GM19438 (cell line): ENCODE measurements around the gene COL1A2.

Source experiments
- ATAC-seq: cut with Tn5 transposase; IDR thresholded peaks from one replicate; pipeline ENCODE4 v1.9.1; 2021; ENCODE audit warnings: low read depth; ENCODE audit not compliant: unreplicated experiment

Gene COL1A2

DNA sequence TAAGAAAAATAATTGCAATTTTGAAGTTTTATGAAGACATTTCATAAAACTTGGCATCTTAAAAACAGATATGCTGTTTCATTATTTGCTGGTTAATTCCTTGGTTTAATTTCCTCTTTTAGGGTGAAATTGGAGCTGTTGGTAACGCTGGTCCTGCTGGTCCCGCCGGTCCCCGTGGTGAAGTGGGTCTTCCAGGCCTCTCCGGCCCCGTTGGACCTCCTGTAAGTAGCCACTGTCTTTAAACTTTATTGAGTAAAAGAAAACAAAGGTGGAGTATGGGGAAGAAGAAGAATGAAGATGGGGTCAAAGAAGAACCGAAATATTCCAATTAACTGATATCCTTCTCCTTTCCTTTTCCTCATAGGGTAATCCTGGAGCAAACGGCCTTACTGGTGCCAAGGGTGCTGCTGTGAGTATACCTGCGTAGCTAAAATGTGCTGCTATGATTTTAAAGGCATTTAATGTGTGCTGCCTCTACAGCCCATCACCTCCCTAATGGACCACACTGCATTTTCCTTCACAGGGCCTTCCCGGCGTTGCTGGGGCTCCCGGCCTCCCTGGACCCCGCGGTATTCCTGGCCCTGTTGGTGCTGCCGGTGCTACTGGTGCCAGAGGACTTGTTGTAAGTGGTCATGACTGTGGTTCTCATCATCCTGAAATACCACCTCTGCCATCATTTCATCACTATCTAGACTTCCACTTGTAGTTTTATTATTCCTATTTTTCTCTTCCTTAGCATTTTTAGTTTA lies 14.7 kb downstream of the COL1A2 start:
- no peak for ATAC-seq

DNA sequence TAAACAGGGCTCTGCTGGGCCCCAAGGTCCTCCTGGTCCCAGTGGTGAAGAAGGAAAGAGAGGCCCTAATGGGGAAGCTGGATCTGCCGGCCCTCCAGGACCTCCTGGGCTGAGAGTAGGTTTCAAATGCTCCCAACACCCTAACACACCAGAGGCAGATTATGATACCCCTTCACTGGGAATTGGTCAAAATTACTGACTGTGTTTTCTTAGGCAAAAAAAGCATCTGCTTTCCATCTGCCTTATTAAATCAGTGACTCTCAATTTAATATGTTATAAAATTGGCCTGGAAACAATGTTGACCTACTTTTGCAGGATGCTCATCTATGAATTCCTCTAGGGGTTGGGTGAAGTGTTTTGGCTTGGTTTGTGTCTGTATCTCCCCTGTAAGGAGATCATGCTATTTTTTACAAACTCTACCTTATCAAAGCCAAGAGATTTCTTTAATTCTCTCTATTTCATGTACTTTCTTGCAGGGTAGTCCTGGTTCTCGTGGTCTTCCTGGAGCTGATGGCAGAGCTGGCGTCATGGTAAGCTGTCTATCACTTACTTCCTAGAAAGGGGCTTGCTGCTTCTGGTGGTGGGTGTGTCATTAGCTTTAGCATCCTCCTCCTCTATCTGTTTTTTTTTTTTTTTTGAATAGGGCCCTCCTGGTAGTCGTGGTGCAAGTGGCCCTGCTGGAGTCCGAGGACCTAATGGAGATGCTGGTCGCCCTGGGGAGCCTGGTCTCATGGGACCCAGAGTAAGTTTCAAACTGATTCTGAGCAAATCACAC lies 15.9 kb downstream of the COL1A2 start:
- ATAC-seq, result no peak

DNA sequence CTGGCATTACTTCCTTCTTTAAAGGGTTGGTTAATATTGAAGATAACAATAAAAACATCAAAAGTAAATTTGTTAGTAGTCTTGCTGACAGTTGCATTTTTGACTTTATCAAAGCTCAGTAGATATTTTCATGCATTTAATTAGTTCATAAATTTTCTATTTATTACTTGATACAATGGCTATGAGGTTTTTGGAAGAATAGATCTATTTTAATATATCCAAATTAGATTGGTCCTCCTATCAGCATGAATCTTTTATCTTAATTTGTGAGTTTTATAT lies 16.4 kb downstream of the COL1A2 start:
- ATAC-seq, result no peak

DNA sequence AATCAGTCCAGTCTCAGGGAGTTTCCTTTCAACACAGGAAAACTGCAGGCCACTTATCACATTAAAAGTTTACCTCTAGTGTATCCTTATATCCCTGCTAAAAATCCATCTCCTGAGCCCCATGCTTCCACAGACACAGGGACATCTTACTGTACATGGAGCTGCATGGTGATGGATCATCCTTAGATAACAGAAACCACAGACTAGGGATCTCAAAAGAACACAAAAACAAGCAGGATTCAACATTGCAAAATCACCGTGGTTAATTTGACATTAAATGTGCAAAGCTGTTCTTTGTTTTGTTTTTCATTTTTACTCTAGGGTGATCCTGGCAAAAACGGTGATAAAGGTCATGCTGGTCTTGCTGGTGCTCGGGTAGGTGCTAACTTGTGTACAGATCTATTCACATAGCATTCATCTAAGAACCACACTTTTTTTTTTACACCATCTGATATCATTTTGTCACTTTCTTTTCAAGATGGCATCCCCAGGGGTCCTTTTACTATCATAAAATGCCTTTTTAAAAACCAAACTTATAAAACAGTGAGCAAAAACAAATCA lies 18.1 kb downstream of the COL1A2 start:
- no peak for ATAC-seq

DNA sequence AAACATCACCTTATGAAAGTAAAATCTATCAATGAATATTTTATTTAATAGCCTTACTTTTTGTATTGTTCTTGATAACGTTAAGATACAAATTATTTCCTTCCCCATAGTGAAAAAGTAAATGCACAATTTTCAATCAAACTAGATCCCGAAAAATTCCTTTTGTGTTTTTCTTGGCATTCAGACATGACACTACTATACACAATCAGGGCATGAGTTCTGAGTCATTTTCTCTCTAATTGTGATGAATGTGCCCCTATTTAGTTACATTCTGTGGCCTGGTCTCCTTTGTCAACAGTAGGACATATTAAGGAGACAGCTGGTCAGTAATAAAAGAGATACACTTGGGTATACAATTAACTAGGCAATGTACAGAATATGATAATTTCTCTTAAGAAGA lies 19.8 kb downstream of the COL1A2 start:
- no peak for ATAC-seq

DNA sequence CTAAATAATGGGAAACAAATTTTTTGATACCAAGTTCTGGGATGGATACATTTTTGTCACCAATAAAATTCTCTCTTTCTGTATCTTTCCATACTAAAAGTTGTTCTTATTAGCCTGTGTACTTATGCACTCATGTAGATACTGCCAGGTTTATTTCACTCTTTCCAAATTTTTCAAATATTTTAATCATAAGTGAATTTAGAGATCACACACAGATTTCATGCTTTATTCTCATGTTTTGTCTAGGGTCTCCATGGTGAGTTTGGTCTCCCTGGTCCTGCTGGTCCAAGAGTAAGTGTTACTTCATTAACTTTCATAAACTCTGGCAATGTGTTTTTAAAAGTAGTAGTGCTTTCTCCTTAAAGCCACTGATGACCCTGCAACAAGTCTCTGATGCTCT lies 20.3 kb downstream of the COL1A2 start:
- ATAC-seq, result no peak

DNA sequence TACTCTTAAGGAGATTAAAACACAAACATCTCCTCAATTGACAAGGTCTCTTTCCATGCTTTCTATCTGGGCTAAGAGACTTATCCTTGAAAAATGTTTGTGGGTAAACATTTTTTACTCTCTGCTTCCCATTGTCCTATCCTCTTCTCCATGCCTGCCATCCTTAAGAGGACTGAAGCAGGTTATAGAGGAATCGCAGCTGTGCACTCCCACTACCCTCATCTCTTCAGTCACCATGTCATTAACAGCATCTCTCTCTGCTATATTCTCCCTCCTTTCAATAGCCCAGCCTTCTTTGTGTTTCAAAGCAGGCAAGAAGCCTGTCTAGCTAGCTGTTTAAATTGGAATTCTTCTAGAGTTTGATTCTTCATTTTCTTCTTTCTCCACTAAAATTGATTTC lies 22.6 kb downstream of the COL1A2 start:
- no peak for ATAC-seq

DNA sequence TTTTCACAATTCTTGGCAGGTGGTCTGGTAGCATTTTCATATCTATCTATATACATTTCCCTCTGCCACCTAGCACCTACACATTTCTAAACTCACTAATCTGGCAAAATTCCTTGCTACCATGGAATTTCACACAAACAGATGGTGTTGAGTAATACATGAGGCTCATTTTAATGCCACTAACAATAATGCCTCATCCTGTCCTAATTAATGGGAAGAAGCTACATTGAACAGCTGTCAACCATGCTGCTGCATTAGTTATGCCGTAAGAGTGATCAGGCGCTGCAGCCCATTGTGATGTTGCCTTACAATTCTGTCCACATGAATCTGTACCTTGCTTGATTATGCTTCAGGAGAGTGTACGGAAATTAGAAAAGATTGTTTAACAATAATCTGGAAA lies 23.2 kb downstream of the COL1A2 start:
- no peak for ATAC-seq

DNA sequence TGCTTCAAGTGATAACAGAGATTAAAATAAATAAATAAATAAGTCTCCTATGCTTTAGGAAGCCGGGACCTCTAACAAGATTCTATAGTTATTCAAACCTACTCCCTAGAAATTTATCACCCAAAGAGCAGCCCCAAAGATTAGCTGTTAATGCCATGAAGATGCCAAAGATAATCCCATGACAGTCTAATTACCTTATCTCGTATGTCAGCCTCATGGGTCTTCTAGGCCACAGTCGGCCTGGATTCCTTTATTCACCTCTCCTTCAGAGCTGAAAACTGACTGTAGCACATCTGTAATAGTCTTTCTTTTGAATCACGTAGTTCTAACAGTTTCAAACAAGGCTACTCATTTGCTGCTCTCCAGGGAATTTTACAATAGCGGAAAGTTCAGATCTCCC lies 24.2 kb downstream of the COL1A2 start:
- ATAC-seq, result no peak

DNA sequence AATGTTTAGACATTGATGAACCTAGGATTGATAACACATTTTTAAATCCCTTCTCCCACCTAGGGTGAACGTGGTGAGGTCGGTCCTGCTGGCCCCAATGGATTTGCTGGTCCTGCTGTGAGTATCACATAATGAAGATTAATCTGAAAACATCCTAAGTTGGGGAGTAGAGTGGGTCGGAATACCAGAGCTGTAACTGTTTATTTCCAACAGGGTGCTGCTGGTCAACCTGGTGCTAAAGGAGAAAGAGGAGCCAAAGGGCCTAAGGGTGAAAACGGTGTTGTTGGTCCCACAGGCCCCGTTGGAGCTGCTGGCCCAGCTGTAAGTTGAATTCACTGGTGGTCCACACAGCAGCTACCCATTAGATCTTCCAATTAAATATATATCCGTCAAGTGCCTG lies 25.6 kb downstream of the COL1A2 start:
- no peak for ATAC-seq

DNA sequence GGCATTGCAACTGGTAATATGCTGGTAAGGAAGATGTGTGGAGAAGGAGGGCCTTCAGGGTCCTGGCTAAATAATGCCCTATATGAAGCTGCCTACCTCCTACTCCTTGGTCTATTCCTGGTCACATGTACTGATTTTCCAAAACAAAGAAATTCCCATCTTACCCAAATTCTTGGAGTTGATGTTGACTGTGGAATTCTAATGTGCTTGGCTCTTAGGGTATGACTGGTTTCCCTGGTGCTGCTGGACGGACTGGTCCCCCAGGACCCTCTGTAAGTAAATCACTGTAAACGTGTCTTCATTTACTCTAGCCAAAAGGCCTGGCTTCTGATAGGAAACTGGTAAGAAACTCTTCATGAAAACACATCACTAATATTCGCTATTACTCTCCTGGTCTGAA lies 27.0 kb downstream of the COL1A2 start:
- ATAC-seq, result no peak

DNA sequence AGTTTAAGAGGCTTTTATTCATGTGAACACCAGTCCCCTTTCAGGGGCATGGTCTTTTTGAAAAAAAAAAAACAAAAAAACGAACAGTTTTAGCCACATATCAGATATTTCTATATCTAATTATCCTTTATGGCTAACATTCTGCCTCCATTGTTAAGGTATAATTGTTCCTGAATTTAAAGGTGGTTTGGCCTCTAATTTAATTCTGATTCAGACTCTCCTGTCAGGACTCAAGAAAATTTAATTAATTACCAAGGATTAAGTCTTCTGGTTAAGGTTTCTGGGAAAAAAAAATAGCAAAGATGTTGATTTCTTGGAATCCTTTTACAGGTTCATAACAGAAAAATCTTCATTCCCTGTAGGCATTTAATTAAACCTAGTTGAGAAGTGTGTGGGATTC lies 27.4 kb downstream of the COL1A2 start:
- no peak for ATAC-seq

DNA sequence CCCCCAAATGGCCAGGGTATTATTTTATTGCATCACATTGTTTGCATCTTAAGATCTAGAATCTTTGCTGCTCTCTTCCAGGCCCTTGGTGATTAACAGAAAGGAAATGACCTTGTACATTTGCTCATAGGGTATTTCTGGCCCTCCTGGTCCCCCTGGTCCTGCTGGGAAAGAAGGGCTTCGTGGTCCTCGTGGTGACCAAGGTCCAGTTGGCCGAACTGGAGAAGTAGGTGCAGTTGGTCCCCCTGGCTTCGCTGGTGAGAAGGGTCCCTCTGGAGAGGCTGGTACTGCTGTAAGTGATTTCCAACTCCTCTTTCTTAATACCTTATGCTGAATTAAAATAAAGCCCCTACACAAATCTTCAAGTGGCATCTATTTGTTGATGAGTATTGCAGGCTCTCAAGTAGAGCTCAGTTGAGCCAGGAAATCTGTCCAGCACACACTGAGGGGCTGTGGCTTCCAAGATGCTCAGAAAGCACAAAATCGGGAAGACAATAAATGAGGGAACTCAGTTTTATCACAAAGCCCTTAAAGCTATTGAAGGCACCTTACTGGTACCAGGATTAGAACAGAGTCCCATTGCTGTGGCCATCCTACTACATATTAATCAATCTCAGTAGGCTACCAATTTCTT lies 28.2 kb downstream of the COL1A2 start:
- ATAC-seq, result no peak

DNA sequence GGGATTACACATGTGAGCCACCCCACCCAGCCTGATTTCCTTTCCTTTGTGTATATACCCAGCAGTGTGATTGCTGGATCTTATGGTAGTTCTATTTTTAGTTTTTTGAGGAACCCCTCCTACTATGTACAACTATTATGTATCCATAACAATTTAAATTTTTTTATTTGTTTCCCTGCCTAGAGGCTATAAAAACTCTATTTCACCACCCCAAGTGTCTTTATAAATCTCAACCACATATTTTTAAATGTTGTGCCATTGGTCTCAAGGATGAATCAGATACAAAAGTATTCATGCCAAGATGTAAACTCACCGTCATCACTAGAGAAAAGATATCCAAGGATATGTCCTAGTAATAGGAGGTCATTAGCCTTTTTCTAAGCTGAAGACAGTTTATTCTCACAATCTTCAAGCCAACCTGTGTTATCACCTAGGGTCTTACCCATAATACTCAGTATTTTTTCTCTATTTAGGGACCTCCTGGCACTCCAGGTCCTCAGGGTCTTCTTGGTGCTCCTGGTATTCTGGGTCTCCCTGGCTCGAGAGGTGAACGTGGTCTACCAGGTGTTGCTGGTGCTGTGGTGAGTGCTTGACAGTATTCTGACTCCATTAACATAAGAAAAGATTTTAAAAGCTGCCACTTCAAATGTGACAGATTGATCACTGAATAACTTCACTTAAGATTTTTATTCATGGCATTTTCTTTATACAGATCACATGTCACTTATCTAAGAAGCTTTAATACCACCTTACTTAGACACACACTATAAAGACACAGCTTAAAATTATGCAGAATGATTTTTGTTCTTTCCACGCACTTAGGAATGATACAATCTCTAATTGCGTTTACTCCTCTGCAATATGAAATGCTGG lies 29.4 kb downstream of the COL1A2 start:
- ATAC-seq, result no peak

DNA sequence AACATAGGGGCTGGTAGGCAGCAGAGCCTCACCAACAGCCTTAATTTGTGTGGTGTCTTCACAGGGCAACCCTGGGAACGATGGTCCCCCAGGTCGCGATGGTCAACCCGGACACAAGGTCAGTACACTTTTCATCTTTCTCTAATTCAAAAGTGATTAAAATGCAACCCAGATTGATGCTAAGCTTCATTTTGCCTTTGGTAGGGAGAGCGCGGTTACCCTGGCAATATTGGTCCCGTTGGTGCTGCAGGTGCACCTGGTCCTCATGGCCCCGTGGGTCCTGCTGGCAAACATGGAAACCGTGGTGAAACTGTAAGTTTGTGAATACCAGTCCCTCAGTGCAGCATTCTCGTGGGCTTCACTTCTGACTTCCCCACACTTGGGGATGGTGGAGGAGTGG lies 30.9 kb downstream of the COL1A2 start:
- no peak for ATAC-seq

DNA sequence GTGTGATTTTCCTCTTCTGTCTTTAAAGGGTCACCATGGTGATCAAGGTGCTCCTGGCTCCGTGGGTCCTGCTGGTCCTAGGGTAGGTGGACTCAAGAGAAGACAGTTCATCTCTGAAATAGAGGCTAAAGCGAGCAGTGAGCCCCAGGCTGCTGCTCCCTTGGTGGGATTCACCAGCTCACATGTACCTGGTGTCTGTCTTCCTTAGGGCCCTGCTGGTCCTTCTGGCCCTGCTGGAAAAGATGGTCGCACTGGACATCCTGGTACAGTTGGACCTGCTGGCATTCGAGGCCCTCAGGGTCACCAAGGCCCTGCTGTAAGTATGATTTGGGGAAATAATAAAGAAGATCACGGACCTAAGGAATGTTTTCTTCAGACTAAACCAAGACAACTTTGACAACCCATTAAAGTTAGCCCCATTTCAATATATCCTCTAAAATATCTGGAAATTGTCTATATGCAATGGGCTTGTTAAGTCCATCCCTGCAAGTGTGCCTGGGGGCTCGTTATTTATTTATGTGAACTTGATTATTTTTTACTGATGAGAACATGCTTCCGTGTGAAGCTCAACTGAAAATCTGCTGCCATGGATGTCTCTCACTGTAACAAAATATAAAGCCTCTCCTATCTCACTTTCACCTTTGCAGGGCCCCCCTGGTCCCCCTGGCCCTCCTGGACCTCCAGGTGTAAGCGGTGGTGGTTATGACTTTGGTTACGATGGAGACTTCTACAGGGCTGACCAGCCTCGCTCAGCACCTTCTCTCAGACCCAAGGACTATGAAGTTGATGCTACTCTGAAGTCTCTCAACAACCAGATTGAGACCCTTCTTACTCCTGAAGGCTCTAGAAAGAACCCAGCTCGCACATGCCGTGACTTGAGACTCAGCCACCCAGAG lies 32.5 kb downstream of the COL1A2 start:
- ATAC-seq, result no peak

DNA sequence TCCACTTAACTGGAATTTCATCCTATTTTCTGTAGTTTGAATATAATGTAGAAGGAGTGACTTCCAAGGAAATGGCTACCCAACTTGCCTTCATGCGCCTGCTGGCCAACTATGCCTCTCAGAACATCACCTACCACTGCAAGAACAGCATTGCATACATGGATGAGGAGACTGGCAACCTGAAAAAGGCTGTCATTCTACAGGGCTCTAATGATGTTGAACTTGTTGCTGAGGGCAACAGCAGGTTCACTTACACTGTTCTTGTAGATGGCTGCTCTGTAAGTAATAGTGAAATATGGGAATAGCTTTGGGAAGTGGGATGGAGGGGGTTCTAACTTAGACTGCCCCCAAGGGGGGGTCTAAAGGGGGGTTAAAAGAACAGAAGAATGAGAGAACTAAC lies 34.5 kb downstream of the COL1A2 start:
- ATAC-seq, result no peak

DNA sequence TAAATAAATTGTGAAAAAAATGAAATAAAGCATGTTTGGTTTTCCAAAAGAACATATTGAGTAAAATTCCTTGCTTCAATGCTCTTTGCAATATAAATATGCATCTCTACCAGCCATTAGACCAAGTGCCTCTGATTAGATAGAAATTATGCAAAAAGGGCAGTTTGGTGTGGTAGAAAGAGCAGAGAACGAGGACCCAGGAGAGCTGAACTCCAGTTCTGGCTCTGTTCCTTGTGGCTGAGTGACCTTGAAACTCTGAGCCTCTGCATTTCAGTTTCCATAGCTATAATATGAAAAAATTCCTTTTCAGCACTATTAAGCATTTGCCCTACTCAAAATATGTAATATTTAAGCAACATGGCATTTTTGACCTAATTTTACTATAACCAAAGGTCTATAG lies 36.5 kb downstream of the COL1A2 start:
- no peak for ATAC-seq

DNA sequence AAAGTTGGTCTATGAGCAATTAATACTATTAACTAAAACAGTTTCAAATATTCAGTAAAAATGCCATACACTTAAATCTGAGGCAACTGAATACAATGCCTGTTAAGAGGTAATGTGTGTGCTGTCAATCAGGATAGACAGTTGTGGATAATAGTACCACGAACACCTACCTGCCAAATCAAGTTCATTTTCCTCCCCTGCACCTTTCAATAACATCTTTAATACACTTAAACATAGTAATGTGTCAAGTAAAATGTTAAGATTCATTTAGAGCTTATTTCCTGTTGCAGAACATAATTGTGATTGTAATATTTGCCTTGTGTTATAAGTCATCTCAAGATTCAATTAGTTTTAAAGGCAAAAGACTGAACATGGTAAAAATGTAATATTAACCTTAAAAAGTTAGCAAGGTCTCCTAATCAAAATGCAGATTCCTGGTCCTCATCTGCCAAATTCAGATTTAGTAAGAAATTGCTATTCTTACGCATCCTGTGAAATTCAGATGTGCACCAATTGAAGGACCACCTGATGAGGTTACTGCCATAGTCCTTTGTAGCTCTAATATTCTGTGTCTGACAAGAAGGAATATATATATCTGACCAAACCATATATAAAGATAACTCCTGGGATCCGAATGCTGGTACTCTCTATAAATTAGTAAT lies 37.1 kb downstream of the COL1A2 start:
- no peak for ATAC-seq
